GM10266 (cell line): Measurements from ENCODE around the gene RELCH.
"Not testable (repeated sequence)": the region's sequence is repeated elsewhere in the genome, so short reads cannot be mapped to it uniquely, and the experiment has no call there.

ENCODE experiments used
- DNase-seq: peaks from one replicate; pipeline ENCODE4 v3.0.0; 2012; ENCODE audit errors: extremely low spot score
- CTCF ChIP-seq: IDR thresholded peaks from 2 replicates; pipeline ENCODE4 v1.5.1; 2012; ENCODE audit warnings: mild to moderate bottlenecking, low read depth; ENCODE audit not compliant: control insufficient read depth, insufficient read depth; ENCODE audit errors: missing control alignments

The RELCH gene

GRCh38 chr18:62157843-62158242 is 29.2 kb upstream of the RELCH start:
- no peak for TF ChIP-seq CTCF
- DNase-seq, result no peak

- DNase-seq, result no peak
- TF ChIP-seq CTCF, result no peak
Observed at GRCh38 chr18:62164310-62164709, 22.7 kb upstream of the RELCH start.

- DNase-seq, result no peak
- TF ChIP-seq CTCF, result no peak
Observed at GRCh38 chr18:62164855-62165487, 22.1 kb upstream of the RELCH start.

- TF ChIP-seq CTCF, result no peak
- DNase-seq, result no peak
Observed at GRCh38 chr18:62165583-62165982, 21.5 kb upstream of the RELCH start.

GRCh38 chr18:62166524-62166923 is 20.5 kb upstream of the RELCH start:
- DNase-seq, result not testable (repeated sequence)

- no peak for TF ChIP-seq CTCF
- no peak for DNase-seq
Observed at GRCh38 chr18:62170857-62171256, 16.2 kb upstream of the RELCH start.

GRCh38 chr18:62172298-62172697 is 14.8 kb upstream of the RELCH start:
- DNase-seq, result no peak
- TF ChIP-seq CTCF, result no peak

- TF ChIP-seq CTCF, result no peak
- no peak for DNase-seq
Observed at GRCh38 chr18:62175521-62175920, 11.5 kb upstream of the RELCH start.
